ENCODE measurements around the gene NKD1.

- TF ChIP-seq POLR2AphosphoS5 (IDR thresholded peaks at IDR 0.05) (no peak), CTCF (IDR thresholded peaks at IDR 0.05) (no peak), POLR2A (IDR thresholded peaks at IDR 0.05) (no peak)
These were observed 20.1 kb downstream of the NKD1 start for GRCh38 chr16:50568187-50568815.

Measured in breast epithelium (tissue), 3 donors.